Mucosa of rectum (tissue), 2 donors: ENCODE data around the gene SAMD9L.

ENCODE experiments used
- H3K27ac ChIP-seq, 2 donors: one replicate each; pipeline ENCODE4 v1.7.0; 2013; ENCODE audit warnings: inconsistent platforms in 2 of 2, low read depth in 2 of 2, low read length in 2 of 2
- H3K27me3 ChIP-seq, 2 donors: one replicate each; pipeline ENCODE4 v1.7.0; 2013; ENCODE audit warnings: low read length in 2 of 2; ENCODE audit not compliant: control insufficient read depth in 2 of 2, insufficient read depth in 2 of 2
- H3K36me3 ChIP-seq, 2 donors: one replicate each; pipeline ENCODE4 v1.7.0; 2013; ENCODE audit warnings: low read length in 2 of 2; ENCODE audit not compliant: control insufficient read depth in 2 of 2, insufficient read depth in 2 of 2
- H3K4me1 ChIP-seq, 2 donors: one replicate each; pipeline ENCODE4 v1.7.0; 2013; ENCODE audit warnings: low read length in 2 of 2, mild to moderate bottlenecking in 1 of 2; ENCODE audit not compliant: control insufficient read depth in 2 of 2, insufficient read depth in 2 of 2
- H3K4me3 ChIP-seq, 2 donors: one replicate each; pipeline ENCODE4 v1.7.0; 2013; ENCODE audit warnings: low read length in 2 of 2
- H3K9ac ChIP-seq, 2 donors: one replicate each; pipeline ENCODE4 v1.7.0; 2013; ENCODE audit warnings: low read length in 2 of 2, low read depth in 1 of 2, mild to moderate bottlenecking in 1 of 2
- H3K9me3 ChIP-seq, 2 donors: one replicate each; pipeline ENCODE4 v1.7.0; 2013; ENCODE audit warnings: low read length in 2 of 2; ENCODE audit not compliant: control insufficient read depth in 2 of 2
- donor health status: healthy.
- donor health status: Normal muscosa, but diverticular disease.

The SAMD9L gene

DNA sequence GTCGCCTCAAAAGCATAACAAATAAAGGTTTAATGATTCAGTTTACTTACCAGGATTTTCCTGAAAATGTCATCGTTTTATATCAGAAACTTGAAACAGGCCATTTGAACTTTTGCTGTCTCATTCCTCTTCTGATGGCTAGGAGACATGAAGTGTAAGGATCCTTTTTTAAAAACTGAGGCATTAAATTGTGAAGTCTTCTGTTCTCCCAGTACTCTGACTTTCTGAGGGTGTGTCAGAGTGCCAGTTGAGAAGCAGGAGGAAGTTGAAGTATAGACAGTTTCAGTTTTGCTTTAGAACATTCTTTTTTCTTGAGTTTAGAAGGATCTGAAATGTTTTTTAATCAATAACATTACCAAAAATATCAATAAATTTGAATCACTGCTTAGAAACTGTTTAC lies at the start of gene SAMD9L:
SAMD9L (minus strand) TSS at position 242 of the 400 bp plus-strand sequence. CDS start 12,414 bp downstream, outside the sequence.
- Histone ChIP-seq H3K9me3 (no peaks in the 10 kb centered on the region), H3K27ac (peak within 1 kb of the TSS; percentile 63 to 64), H3K36me3 (peaks cover 7 to 18% of the 10 kb centered on the region in 2 donors), H3K9ac (peak within 1 kb of the TSS; percentile 53 to 74), H3K4me3 (peak within 1 kb of the TSS; percentile 71 to 89), H3K27me3 (no peaks in the 10 kb centered on the region), H3K4me1 (peaks cover 6 to 12% of the 10 kb centered on the region in 2 donors)

DNA sequence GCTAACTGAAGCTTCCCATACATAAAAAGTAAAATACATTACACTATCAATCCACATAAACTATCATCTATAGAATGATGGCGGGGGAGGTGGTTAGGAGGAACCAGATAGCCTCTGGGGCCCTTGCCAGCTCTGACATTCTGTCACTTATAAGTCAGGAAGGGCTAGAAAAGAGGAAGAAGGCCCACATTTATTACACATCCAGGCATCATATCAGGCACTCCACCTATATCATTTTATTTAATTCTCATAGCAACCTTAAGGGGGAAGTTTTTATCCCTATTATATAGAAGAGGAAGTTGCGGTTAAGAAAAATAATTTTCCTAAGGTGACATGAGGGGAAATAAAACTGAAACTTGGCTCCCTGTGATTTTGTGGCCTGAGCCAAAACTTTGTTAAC lies 48.2 kb upstream of the SAMD9L start:
- no peak overlapping the region for H3K9ac ChIP-seq
- H3K36me3 ChIP-seq: no peaks in the 10 kb centered on the region
- no peak overlapping the region for H3K27ac ChIP-seq
- H3K27me3 ChIP-seq: peaks cover 0 to 6% of the 10 kb centered on the region in 2 donors
- no peaks in the 10 kb centered on the region for H3K9me3 ChIP-seq
- peaks cover 4 to 12% of the 10 kb centered on the region in 2 donors for H3K4me1 ChIP-seq
- no peak overlapping the region for H3K4me3 ChIP-seq

DNA sequence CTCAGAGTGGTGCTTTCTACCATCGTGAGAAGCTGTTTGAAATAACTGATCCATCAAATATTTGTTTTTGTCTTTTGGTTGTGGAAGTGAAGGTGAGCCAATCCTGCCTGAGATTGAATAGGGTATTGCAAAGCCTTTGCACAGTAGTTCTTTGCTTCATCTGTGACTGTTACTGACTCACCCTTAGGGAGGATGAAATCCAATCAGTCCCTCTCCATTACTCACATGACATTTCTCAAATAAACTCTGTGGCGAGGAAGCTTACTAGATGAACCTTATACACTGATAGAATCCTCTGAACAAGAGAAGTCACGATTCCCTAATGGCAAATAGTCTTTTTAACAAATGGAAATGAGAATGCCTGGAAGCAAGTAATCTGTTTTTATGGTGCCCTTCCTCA lies 46.2 kb upstream of the SAMD9L start:
- Histone ChIP-seq H3K36me3 (no peaks in the 10 kb centered on the region), H3K4me3 (no peak overlapping the region), H3K27ac (no peak overlapping the region), H3K9me3 (no peaks in the 10 kb centered on the region), H3K27me3 (peaks cover 0 to 6% of the 10 kb centered on the region in 2 donors), H3K4me1 (peaks cover 4 to 12% of the 10 kb centered on the region in 2 donors), H3K9ac (no peak overlapping the region)

DNA sequence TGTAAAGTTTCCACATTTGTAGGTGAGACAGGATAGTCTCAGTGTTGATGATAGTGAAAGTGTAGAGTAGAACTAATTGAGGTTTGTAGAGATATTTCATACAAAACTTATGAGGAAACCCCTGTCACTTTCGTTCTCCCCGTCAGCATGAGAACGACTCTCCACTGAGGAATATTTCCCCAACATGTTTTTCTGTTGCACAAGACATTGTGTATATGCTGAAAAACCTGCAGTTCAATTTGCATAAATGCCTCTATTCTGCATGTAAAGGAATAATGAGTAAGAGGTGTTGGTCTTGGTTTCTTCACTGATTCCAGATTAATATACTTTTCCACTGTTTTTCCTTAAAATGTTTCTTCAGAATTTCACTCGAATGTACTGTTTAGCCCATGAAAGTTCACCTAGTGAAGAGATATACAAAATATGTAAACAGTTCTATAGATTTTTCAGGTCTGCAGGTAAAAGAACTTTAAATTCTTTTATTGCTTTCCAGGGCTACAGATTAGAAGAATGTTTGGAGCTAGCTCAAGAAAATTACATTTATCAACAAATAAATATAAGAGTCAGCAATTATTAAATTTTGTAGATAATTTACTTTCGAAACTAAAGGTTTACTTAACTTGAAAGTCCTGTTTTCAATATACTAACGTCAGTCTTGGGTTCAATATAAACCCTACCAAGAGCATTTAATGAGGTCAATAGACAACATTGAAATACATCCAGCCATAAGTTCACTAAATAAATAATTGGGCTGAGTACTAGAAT lies 40.9 kb upstream of the SAMD9L start:
- Histone ChIP-seq H3K27me3 (peaks cover 0 to 21% of the 10 kb centered on the region in 2 donors), H3K9ac (no peak overlapping the region), H3K27ac (no peak overlapping the region)

DNA sequence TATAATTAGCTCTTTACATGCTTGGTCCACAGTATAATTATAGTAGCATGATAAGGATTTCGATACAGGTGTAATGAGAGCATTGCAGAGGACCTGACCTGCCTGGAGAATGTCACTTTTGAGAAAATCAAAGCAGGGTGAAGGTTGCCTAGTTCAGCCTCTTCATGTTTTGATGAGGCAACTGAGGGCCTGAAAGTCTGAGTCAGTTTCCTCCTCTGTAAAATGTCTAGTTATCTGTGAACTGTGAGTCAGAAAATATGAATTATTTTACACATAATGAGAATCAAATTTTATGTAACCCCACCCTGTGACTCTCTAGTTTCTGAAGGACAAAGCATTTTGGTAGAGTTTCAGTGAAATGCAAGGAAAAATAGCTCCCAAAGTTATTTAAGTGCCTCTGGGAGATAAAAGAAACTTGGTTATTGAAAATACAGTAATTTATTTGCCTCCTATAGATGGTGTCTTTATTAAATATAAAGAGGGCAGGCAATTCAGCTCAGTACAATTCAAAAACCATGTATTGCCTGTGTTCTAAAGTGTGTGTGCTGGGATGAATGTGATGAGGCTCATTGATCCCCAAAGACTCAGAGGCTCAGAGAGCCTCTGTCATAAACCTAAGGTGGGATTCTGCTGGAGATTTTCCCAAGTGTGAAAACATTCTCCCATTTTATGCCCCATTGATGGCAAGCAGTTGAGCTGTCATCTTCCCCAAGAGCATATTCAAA lies 37.3 kb upstream of the SAMD9L start:
- Histone ChIP-seq H3K36me3 (no peaks in the 10 kb centered on the region), H3K9ac (no peak overlapping the region), H3K27me3 (peaks cover 0 to 20% of the 10 kb centered on the region in 2 donors), H3K4me3 (no peak overlapping the region), H3K9me3 (peaks cover 0 to 3% of the 10 kb centered on the region in 2 donors), H3K27ac (no peak overlapping the region), H3K4me1 (no peaks in the 10 kb centered on the region)

More for the DNA sequence above, 40.9 kb upstream of the SAMD9L start:
- Histone ChIP-seq H3K4me1 (no peaks in the 10 kb centered on the region), H3K9me3 (no peaks in the 10 kb centered on the region), H3K4me3 (no peak overlapping the region), H3K36me3 (no peaks in the 10 kb centered on the region)

DNA sequence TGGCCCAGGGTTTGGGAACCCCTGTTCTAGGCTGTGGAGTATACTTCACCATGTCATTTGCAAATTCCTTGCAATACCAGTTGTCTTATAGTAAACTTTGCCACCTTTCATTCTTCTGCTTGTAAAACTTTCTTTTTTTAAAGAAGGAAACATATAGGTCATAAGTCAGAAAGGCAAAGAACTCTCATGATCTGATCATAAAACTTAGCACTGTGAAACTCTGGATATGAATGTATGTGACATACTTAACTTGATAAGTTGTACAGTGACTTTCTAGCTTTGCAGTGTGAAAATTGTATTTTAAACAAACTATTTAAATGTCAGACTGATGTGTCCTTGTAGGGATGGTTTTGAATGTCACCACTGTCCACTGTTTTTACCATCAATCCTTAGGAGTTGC lies 31.0 kb upstream of the SAMD9L start:
- H3K9me3 ChIP-seq: peaks cover 0 to 3% of the 10 kb centered on the region in 2 donors
- peaks cover 0 to 5% of the 10 kb centered on the region in 2 donors for H3K27me3 ChIP-seq
- H3K4me3 ChIP-seq: no peak overlapping the region
- H3K9ac ChIP-seq: no peak overlapping the region
- H3K27ac ChIP-seq: no peak overlapping the region
- H3K36me3 ChIP-seq: no peaks in the 10 kb centered on the region
- peaks cover 0 to 9% of the 10 kb centered on the region in 2 donors for H3K4me1 ChIP-seq

DNA sequence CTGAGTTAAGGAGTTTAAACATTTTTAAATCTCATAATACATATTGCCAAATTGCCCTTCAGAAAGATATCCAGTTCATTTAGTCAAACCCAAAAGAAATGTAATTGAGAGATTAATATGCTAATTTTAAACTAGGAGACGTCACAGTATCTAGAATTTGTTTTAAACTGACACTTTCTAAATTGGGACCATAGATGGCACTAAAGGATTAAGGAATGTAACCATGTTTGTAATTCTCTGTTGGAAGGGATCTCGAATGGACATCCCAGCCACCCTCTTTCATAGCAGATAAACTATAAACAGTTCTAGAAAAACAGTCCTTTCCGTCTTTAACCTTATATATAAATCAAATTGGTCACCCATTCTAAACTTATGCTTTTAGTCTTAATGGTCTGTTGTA lies 30.0 kb upstream of the SAMD9L start:
- peaks cover 0 to under 1% of the 10 kb centered on the region in 2 donors for H3K9me3 ChIP-seq
- H3K4me3 ChIP-seq: no peak overlapping the region
- no peak overlapping the region for H3K9ac ChIP-seq
- peaks cover 0 to 3% of the 10 kb centered on the region in 2 donors for H3K27me3 ChIP-seq
- no peaks in the 10 kb centered on the region for H3K36me3 ChIP-seq
- peaks cover 0 to 9% of the 10 kb centered on the region in 2 donors for H3K4me1 ChIP-seq
- no peak overlapping the region for H3K27ac ChIP-seq

DNA sequence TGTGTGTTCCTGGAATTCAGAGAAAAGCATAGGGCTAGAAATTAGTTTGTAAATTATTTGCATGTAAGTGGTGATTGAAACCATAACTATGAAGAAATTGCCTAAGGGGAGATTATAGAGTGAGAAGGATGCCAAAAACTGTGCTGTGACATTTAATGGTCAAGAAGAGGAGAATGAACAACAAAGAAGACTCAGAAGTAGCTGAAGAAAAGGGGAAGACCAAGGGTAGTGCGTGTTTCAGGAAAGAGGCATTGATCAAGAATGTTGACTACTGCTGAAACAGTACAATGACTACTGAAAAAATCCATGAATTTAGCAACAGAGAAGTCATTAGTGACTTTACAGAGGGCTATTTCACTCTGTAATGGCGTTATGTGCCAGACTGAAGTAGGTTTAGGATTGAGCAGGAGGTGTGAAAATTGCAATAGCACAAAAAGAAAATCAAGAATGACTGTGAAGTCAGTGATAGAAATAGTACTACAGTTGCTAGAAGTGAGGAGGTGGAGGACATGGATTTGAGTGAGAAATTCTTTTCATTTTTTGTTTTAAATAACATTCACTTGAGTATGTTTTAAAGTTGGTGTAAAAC lies 28.9 kb upstream of the SAMD9L start:
- no peak overlapping the region for H3K4me3 ChIP-seq
- H3K9me3 ChIP-seq: peaks cover 0 to 2% of the 10 kb centered on the region in 2 donors
- no peaks in the 10 kb centered on the region for H3K27me3 ChIP-seq
- no peaks in the 10 kb centered on the region for H3K36me3 ChIP-seq
- no peak overlapping the region for H3K27ac ChIP-seq
- H3K9ac ChIP-seq: no peak overlapping the region
- peaks cover 0 to 9% of the 10 kb centered on the region in 2 donors for H3K4me1 ChIP-seq

DNA sequence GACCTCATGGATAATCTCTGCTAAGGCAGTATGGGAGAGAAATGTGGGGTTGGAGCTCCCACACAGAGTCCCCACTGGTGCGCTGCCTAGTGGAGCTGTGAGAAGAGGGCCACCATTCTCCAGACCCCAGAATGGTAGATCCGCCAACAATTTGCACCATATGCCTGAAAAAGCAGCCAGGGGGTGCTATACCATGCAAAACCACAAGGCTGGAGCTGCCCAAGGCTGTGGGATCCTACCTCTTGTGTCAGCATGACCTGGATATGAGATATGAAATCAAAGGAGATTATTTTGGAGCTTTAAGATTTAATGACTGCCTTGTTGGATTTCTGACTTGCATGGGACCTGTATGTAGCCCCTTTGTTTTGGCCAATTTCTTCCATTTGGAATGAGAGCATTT lies 27.0 kb upstream of the SAMD9L start:
- H3K27ac ChIP-seq: no peak overlapping the region
- no peak overlapping the region for H3K9ac ChIP-seq
- H3K9me3 ChIP-seq: peaks cover 5% of the 10 kb centered on the region in 2 donors
- peaks cover 0 to 9% of the 10 kb centered on the region in 2 donors for H3K4me1 ChIP-seq
- H3K36me3 ChIP-seq: no peaks in the 10 kb centered on the region
- no peaks in the 10 kb centered on the region for H3K27me3 ChIP-seq
- H3K4me3 ChIP-seq: no peak overlapping the region

DNA sequence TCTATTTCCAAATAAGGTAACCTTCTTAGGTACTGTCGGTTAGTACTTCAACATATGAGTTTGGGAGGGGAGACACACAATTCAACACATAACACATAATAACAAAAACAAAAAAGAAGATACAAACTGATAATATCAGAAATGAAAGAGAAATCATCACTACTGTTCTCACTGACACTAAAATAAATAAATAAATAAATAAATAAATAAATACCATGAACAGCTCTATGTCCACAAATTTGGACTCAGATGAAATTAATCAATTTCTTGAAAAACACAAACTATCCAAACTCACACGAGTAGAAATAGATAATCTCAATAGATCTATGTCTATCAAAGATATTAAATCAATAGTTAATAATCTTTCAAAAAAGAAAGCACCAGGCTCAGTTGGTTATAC lies 24.5 kb upstream of the SAMD9L start:
- no peaks in the 10 kb centered on the region for H3K36me3 ChIP-seq
- H3K27me3 ChIP-seq: no peaks in the 10 kb centered on the region
- H3K4me1 ChIP-seq: no peaks in the 10 kb centered on the region
- H3K27ac ChIP-seq: no peak overlapping the region
- no peak overlapping the region for H3K9ac ChIP-seq
- H3K4me3 ChIP-seq: no peak overlapping the region
- peaks cover 5% of the 10 kb centered on the region in 2 donors for H3K9me3 ChIP-seq
